K562 (cell line): Measurements from ENCODE around the gene TFB2M. TPM values are rescaled to one million over a fixed set of nuclear protein-coding genes. Genes with fewer than 3 reads are reported as not detected.
A peak's percentile ranks its signal among the peaks of the same experiment; 100 is the strongest.

ENCODE experiments used
- ARID2 ChIP-seq: fragments of 450-650 bp; IDR thresholded peaks from 2 replicates; pipeline ENCODE4 v1.6.1; 2017; ENCODE audit warnings: antibody characterized with exemption, mild to moderate bottlenecking
- CBFA2T3 ChIP-seq: fragments of 450-650 bp; IDR thresholded peaks from 2 replicates; pipeline ENCODE4 v1.6.1; 2017
- CREBBP ChIP-seq: IDR thresholded peaks from one replicate; pipeline ENCODE4 v1.6.1; 2012; ENCODE audit warnings: low read depth, mild to moderate bottlenecking, control low read depth, inconsistent platforms, low read length
- CTCFL ChIP-seq: IDR thresholded peaks from 2 replicates; pipeline ENCODE4 v1.6.1; 2011; ENCODE audit warnings: borderline replicate concordance, low read depth, mild to moderate bottlenecking, moderate library complexity, low read length; ENCODE audit not compliant: insufficient read depth, poor library complexity, severe bottlenecking
- DDX20 ChIP-seq: fragments of 450-650 bp; IDR thresholded peaks from 2 replicates; pipeline ENCODE4 v1.6.1; 2016; ENCODE audit warnings: missing genetic modification characterization, low read depth, mild to moderate bottlenecking, missing compliant biosample characterization, moderate library complexity
- GABPA ChIP-seq: fragments of 200-800 bp; sonication (Bioruptor generic); conservative IDR thresholded peaks from 2 replicates; pipeline ENCODE4 v1.6.1; 2016; ENCODE audit warnings: low read depth, missing genetic modification characterization, missing compliant biosample characterization
- MYC ChIP-seq, 2 experiments: fragments of 250-450 bp in 1 of 2; sonication (Bioruptor Pico) in 1 of 2; IDR thresholded peaks; 2 replicates each; pipeline versions ENCODE4 v1.5.1 to v1.6.1; 2012 to 2021; ENCODE audit warnings: low read depth in 2 of 2, borderline replicate concordance in 1 of 2, improper control_type of control experiment in 1 of 2, low read length in 1 of 2, mild to moderate bottlenecking in 1 of 2, moderate library complexity in 1 of 2
- NFE2 ChIP-seq: IDR thresholded peaks from 2 replicates; pipeline ENCODE4 v1.6.1; 2014; ENCODE audit warnings: antibody characterized with exemption, low read depth
- POLR2AphosphoS5 ChIP-seq: IDR thresholded peaks from 2 replicates; pipeline ENCODE4 v1.6.1; 2011; ENCODE audit warnings: mild to moderate bottlenecking, low read depth, low read length, moderate library complexity; ENCODE audit not compliant: control insufficient read depth, insufficient read depth
- RBM17 ChIP-seq: fragments of 200-400 bp; formaldehyde crosslinking; IDR thresholded peaks from 2 replicates; pipeline ENCODE4 v1.6.1; 2017; ENCODE audit warnings: low read depth, mild to moderate bottlenecking, low read length, borderline replicate concordance
- VEZF1 ChIP-seq: fragments of 200-800 bp; sonication (Bioruptor generic); IDR thresholded peaks from 2 replicates; pipeline ENCODE4 v1.6.1; 2017; ENCODE audit warnings: missing genetic modification characterization, missing compliant biosample characterization
- ZBTB2 ChIP-seq: fragments of 450-650 bp; IDR thresholded peaks from 2 replicates; pipeline ENCODE4 v1.6.1; 2016; ENCODE audit warnings: antibody characterized with exemption
- ZBTB7A ChIP-seq: IDR thresholded peaks from 2 replicates; pipeline ENCODE4 v1.6.1; 2011; ENCODE audit warnings: low read depth, mild to moderate bottlenecking, low read length, moderate library complexity, borderline replicate concordance; ENCODE audit not compliant: control insufficient read depth
- ZNF277 ChIP-seq: fragments of 250-450 bp; sonication (Bioruptor Pico); IDR thresholded peaks from 2 replicates; pipeline ENCODE4 v1.8.0; 2022; ENCODE audit warnings: inconsistent platforms, mild to moderate bottlenecking, moderate library complexity, borderline replicate concordance
- ZNF384 ChIP-seq: IDR thresholded peaks from 2 replicates; pipeline ENCODE4 v1.6.1; 2012; ENCODE audit warnings: low read depth, low read length, improper control_type of control experiment
- ZNF395 ChIP-seq: fragments of 200-800 bp; sonication (Bioruptor generic); IDR thresholded peaks from 2 replicates; pipeline ENCODE4 v1.6.1; 2017; ENCODE audit warnings: missing genetic modification characterization, missing compliant biosample characterization
- ZNF507 ChIP-seq: conservative IDR thresholded peaks from 2 replicates; pipeline ENCODE4 v1.6.1; 2017; ENCODE audit warnings: missing genetic modification characterization, missing compliant biosample characterization
- ZNF655 ChIP-seq: fragments of 250-450 bp; sonication (Bioruptor Pico); IDR thresholded peaks from 2 replicates; pipeline ENCODE4 v1.5.0; 2021
- polyA plus RNA-seq, 8 experiments: library from polyadenylated mRNA; depleted of rRNA in 4 of 8; stranded (reverse) in 5 of 8; unstranded in 3 of 8; fragments of >200 nt; fragmentation: Nextera tagmentation in 2 of 8; fragmentation: Illumina TruSeq in 1 of 8; extraction: Ambion mirVana in 2 of 8; extraction: Trizol in 1 of 8; gene quantifications; 2 replicates each; pipeline versions ENCODE4 v1.2.1 to v1.2.3, GENCODE V29; 2011 to 2014; ENCODE audit warnings: inconsistent platforms in 1 of 8, missing spikeins in 1 of 8
- total RNA-seq, 7 experiments: library from RNA; depleted of rRNA in 6 of 7; stranded (reverse); fragments of >200 nt in 6 of 7; fragmentation: Illumina TruSeq in 2 of 7; extraction: Trizol in 2 of 7; gene quantifications; 2 replicates each; pipeline versions ENCODE4 v1.2.1 to v1.2.3, GENCODE V29; 2011 to 2021; ENCODE audit warnings: low replicate concordance in 1 of 7

TFB2M gene
- total and polyA plus RNA-seq, 9 of the 15 experiments (the other 6 are each of a cell fraction or from before 2014, with no cell fraction given), result 55.1 to 162 (median 70.6) TPM

- TF ChIP-seq MYC (IDR thresholded peaks at IDR 0.05; ENCODE audit: low read depth, low read length), result no peak
- TF ChIP-seq MYC (CRISPR knock-in tag; IDR thresholded peaks at IDR 0.05; ENCODE audit: borderline replicate concordance, low read depth), result no peak
- TF ChIP-seq POLR2AphosphoS5, result 0 out of 2 replicates have a peak, but pooled peaks have one; percentile 32
- no peak for TF ChIP-seq ZNF277 (CRISPR knock-in tag)
- TF ChIP-seq ARID2, result no peak
- peak; percentile 89 for TF ChIP-seq NFE2
- peak; percentile 83 for TF ChIP-seq ZNF384
- no peak for TF ChIP-seq ZBTB2
- TF ChIP-seq CBFA2T3, result peak; percentile 92
- TF ChIP-seq VEZF1, result peak; percentile 13; the same call in 1 of the 2 replicates
- no peak for TF ChIP-seq RBM17
- no peak for TF ChIP-seq CTCFL
- no peak for TF ChIP-seq ZBTB7A
- no peak for TF ChIP-seq ZNF507 (tag)
- TF ChIP-seq DDX20 (tag), result no peak
- TF ChIP-seq CREBBP, result no peak
- no peak for TF ChIP-seq ZNF655
- TF ChIP-seq ZNF395 (CRISPR knock-in tag), result peak; percentile 61; the same call in 1 of the 2 replicates
- peak; percentile 43; the same call in 1 of the 2 replicates for TF ChIP-seq GABPA
Measured at GRCh38 chr1:246577720-246578106, 11.7 kb upstream of the TFB2M start (continued).
